ENCODE results near the gene EPS8L2. TPM values are rescaled to one million over a fixed set of nuclear protein-coding genes. Genes with fewer than 3 reads are reported as not detected.

The EPS8L2 gene
- total and polyA plus RNA-seq, 2 of the 13 experiments (the other 11 are each of a cell fraction or from before 2014, with no cell fraction given) = 89.3 to 416 TPM

GRCh38 chr11:695288-695537 is 10.8 kb upstream of the EPS8L2 start (continued):
- TF ChIP-seq ZBTB3 (CRISPR knock-in tag; IDR thresholded peaks at IDR 0.05; ENCODE audit: borderline replicate concordance, low read depth) = 0 out of 2 replicates have a peak, but pooled peaks have one; percentile 40
- no peak for TF ChIP-seq ZMYM4 (CRISPR knock-in tag; IDR thresholded peaks at IDR 0.05)
- TF ChIP-seq SAP130 (CRISPR knock-in tag; IDR thresholded peaks at IDR 0.05; ENCODE audit: low read depth) = peak; percentile 2; the same call in 1 of the 2 replicates
- TF ChIP-seq ZNF772 (CRISPR knock-in tag; IDR thresholded peaks at IDR 0.05) = 0 out of 2 replicates have a peak, but pooled peaks have one; percentile 2
- no peak for TF ChIP-seq RARA (CRISPR knock-in tag; IDR thresholded peaks at IDR 0.05)

- DNase-seq (ENCODE audit: low spot score) = peak; percentile 93
- H3K79me2 ChIP-seq (ENCODE audit: insufficient read depth, low read length) = peaks cover 47% of the 10 kb centered on the region
- peak within 1 kb of the TSS; percentile 64 for H3K4me2 ChIP-seq (ENCODE audit: low read depth, low read length)
- 0% methylated on average over 3 of the region's 101 CpGs for WGBS (ENCODE audit: low lambda C conversion rate)
- peak within 1 kb of the TSS; percentile 99 for H3K9ac ChIP-seq (ENCODE audit: insufficient read depth, low read depth, low read length)
- BruUV-seq (replicated peaks) = TSS peak; percentile 86
- H3K27ac ChIP-seq (ENCODE audit: extremely low read length, insufficient read depth, low read length) = peak within 1 kb of the TSS; percentile 99
- H3K27me3 ChIP-seq (ENCODE audit: control insufficient read depth in 1 of 2, insufficient read depth in 2 of 2, low read length in 2 of 2) = no peaks in the 10 kb centered on the region; a peak in 1 of 5 replicates
- peaks cover 5 to 11% of the 10 kb centered on the region in 2 experiments; a peak in 3 of 5 replicates for H3K36me3 ChIP-seq (replicated peaks in 1 of 2; ENCODE audit: control insufficient read depth in 1 of 2, insufficient read depth in 2 of 2, low read length in 2 of 2)
- no peak for FAIRE-seq
- POLR2A ChIA-PET = interaction anchor here (0.9 to 6.1 kb wide), 15 partner anchors 11 to 189 kb away, joined by 3 to 191 read pairs (median 6); partner anchors contain the start of genes EPS8L2, PNPLA2 and TALDO1
- H2AFZ ChIP-seq (ENCODE audit: low read length) = peak within 1 kb of the TSS; percentile 38
- intact Hi-C loops (cut with micrococcal nuclease; ENCODE audit: unreplicated experiment) = loop anchor here (1.0 kb wide), 2 partner anchors 28 to 33 kb away; no protein-coding TSS in a partner anchor
- H3K9me3 ChIP-seq (ENCODE audit: low read length) = no peaks in the 10 kb centered on the region
- in situ Hi-C loops (cut with HindIII; ENCODE audit: extremely low pct_ligation_motif_present, low pct_unique_long_range_greater_than_20kb) = no loop called here
- peak within 1 kb of the TSS; percentile 86 to 87 (median 87) for H3K4me3 ChIP-seq (replicated peaks in 1 of 3; ENCODE audit: insufficient read depth in 1 of 3, low read depth in 2 of 3, low read length in 3 of 3)
- peak; percentile 84 for ATAC-seq
- CTCF ChIA-PET (ENCODE audit: low intra/inter-chr PET ratio, low total read pairs) = interaction anchor here (1.6 to 4.8 kb wide), 3 partner anchors 17 to 32 kb away, joined by 4 to 20 read pairs (median 13); no protein-coding TSS in a partner anchor
- no peaks in the 10 kb centered on the region; the same call in 1 of the 2 replicates for H4K20me1 ChIP-seq (ENCODE audit: insufficient read depth, low read length)
- H3K4me1 ChIP-seq (ENCODE audit: insufficient read depth, low read length) = peaks cover 61% of the 10 kb centered on the region
- TF ChIP-seq MED8 (CRISPR knock-in tag; IDR thresholded peaks at IDR 0.05; ENCODE audit: insufficient replicate concordance) (peak; percentile 54), DNMT3B (CRISPR knock-in tag; conservative IDR thresholded peaks at IDR 0.05) (no peak), ZNF691 (CRISPR knock-in tag; IDR thresholded peaks at IDR 0.05; ENCODE audit: borderline replicate concordance, low read depth) (0 out of 2 replicates have a peak, but pooled peaks have one; percentile 54), GPN1 (CRISPR knock-in tag; IDR thresholded peaks at IDR 0.05; ENCODE audit: borderline replicate concordance) (no peak), ZBTB40 (IDR thresholded peaks at IDR 0.05) (no peak), ZBTB40 (CRISPR knock-in tag; IDR thresholded peaks at IDR 0.05) (peak; percentile 65), YEATS4 (CRISPR knock-in tag; IDR thresholded peaks at IDR 0.05; ENCODE audit: borderline replicate concordance) (peak; percentile 80), CHCHD3 (CRISPR knock-in tag; IDR thresholded peaks at IDR 0.05) (peak; percentile 80; the same call in 1 of the 2 replicates)
Measured at GRCh38 chr11:695538-696248, 10.3 kb upstream of the EPS8L2 start, which contains the start of gene TMEM80. Gene TMEM80, plus strand, starts transcription at chr11:695816. Its CDS starts 12 bp downstream, at chr11:695828.

All from HepG2 (cell line).